B cell (primary cell): ENCODE data around the gene CTNNA3. TPM values are rescaled to one million over a fixed set of nuclear protein-coding genes. Genes with fewer than 3 reads are reported as not detected.

Source experiments
- ATAC-seq: fragments of 200-7000 bp; cut with Tn5 transposase; one replicate; pipeline ENCODE4 v1.10.0; 2021; ENCODE audit warnings: low read depth, mild to moderate bottlenecking, moderate number of reproducible peaks, moderate library complexity
- CTCF ChIA-PET: fragments of 350-600 bp; sonication (Branson Sonifier 250); formaldehyde crosslinking; loops from one replicate; lab custom pipeline; 2021; ENCODE audit warnings: antibody characterized with exemption, inconsistent platforms; lab: Charles Lee
- POLR2A ChIA-PET: fragments of 350-600 bp; sonication (Branson Sonifier 250); formaldehyde crosslinking; loops from one replicate; lab custom pipeline; 2021; ENCODE audit warnings: antibody characterized with exemption; lab: Charles Lee
- DNase-seq: peaks from one replicate; pipeline ENCODE4 v3.0.0; 2013
- H2AFZ ChIP-seq: 2 replicates; pipeline ENCODE4 v1.6.1; 2012; ENCODE audit warnings: mild to moderate bottlenecking, low read depth, low read length; ENCODE audit not compliant: insufficient read depth, poor library complexity, severe bottlenecking
- H3K27ac ChIP-seq, 2 donors: 1 replicate in 1 of 2; 2 replicates in 1 of 2; pipeline ENCODE4 v1.5.1; 2012 to 2013; ENCODE audit warnings: low read length in 2 of 2, mild to moderate bottlenecking in 2 of 2, moderate library complexity in 1 of 2
- H3K27me3 ChIP-seq, 4 experiments: fragments of 200-600 bp in 1 of 4; sonication (generic) in 1 of 4; replicated peaks in 1 of 4; 1 replicate in 2 of 4; 2 replicates in 2 of 4; pipeline versions ENCODE4 v1.6.1 to v1.7.0; 2013 to 2016; ENCODE audit warnings: low read length in 3 of 4, mild to moderate bottlenecking in 2 of 4, mixed read lengths in 1 of 4, moderate library complexity in 1 of 4; ENCODE audit not compliant: insufficient read depth in 4 of 4, control insufficient read depth in 3 of 4; ENCODE audit errors: control extremely low read depth in 1 of 4
- H3K36me3 ChIP-seq, 2 experiments: replicated peaks in 1 of 2; 1 replicate in 1 of 2; 2 replicates in 1 of 2; pipeline versions ENCODE4 v1.6.1 to v1.7.1; 2013; ENCODE audit warnings: low read length in 1 of 2; ENCODE audit not compliant: insufficient read depth in 2 of 2, control insufficient read depth in 1 of 2; ENCODE audit errors: control extremely low read depth in 1 of 2, extremely low read depth in 1 of 2
- H3K4me1 ChIP-seq, 2 donors: fragments of 200-600 bp in 1 of 2; sonication (generic) in 1 of 2; 1 replicate in 1 of 2; 2 replicates in 1 of 2; pipeline versions ENCODE4 v1.5.1 to v1.6.1; 2013 to 2017; ENCODE audit warnings: low read length in 2 of 2; ENCODE audit not compliant: control insufficient read depth in 2 of 2, insufficient read depth in 2 of 2
- H3K4me2 ChIP-seq: replicated peaks from 2 replicates; pipeline ENCODE3; 2012; ENCODE audit warnings: mild to moderate bottlenecking, low read depth, low read length; ENCODE audit not compliant: poor library complexity, severe bottlenecking
- H3K4me3 ChIP-seq, 5 experiments: fragments of 200-600 bp in 1 of 5; sonication (generic) in 1 of 5; 1 replicate in 3 of 5; 2 replicates in 2 of 5; pipeline versions ENCODE4 v1.5.1 to v1.7.0; 2011 to 2016; ENCODE audit warnings: low read length in 4 of 5, mild to moderate bottlenecking in 4 of 5, low read depth in 2 of 5, control low read depth in 1 of 5, moderate library complexity in 1 of 5; ENCODE audit not compliant: insufficient read depth in 1 of 5; ENCODE audit errors: control extremely low read depth in 1 of 5, extremely low read depth in 1 of 5
- H3K79me2 ChIP-seq: fragments of 200-600 bp; sonication (generic); one replicate; pipeline ENCODE4 v1.6.0; 2016; ENCODE audit warnings: low read length; ENCODE audit not compliant: control insufficient read depth, insufficient read depth
- H3K9ac ChIP-seq: fragments of 200-600 bp; sonication (generic); 2 replicates; pipeline ENCODE4 v1.6.1; 2017; ENCODE audit warnings: mild to moderate bottlenecking, low read length, moderate library complexity
- H3K9me3 ChIP-seq, 3 donors: one replicate each; pipeline versions ENCODE4 v1.6.1 to v1.7.1; 2013; ENCODE audit warnings: low read length in 2 of 3; ENCODE audit not compliant: control insufficient read depth in 2 of 3, insufficient read depth in 1 of 3; ENCODE audit errors: control extremely low read depth in 1 of 3
- H4K20me1 ChIP-seq: 2 replicates; pipeline ENCODE4 v1.6.0; 2012; ENCODE audit warnings: mild to moderate bottlenecking, low read length; ENCODE audit not compliant: insufficient read depth, control insufficient read depth, poor library complexity, severe bottlenecking
- H3K27ac Mint-ChIP-seq: one replicate; pipeline ENCODE4 v1.8.0; 2021; ENCODE audit warnings: mixed read lengths
- H3K27me3 Mint-ChIP-seq: one replicate; pipeline ENCODE4 v1.8.0; 2021; ENCODE audit warnings: mixed read lengths
- H3K4me1 Mint-ChIP-seq: one replicate; pipeline ENCODE4 v1.8.0; 2021; ENCODE audit warnings: mixed read lengths
- H3K4me3 Mint-ChIP-seq: one replicate; pipeline ENCODE4 v1.8.0; 2021; ENCODE audit warnings: mixed read lengths
- H3K9me3 Mint-ChIP-seq: one replicate; pipeline ENCODE4 v1.8.0; 2022; ENCODE audit warnings: mixed read lengths; ENCODE audit not compliant: insufficient read depth
- CTCF ChIP-seq: fragments of 200-600 bp; IDR thresholded peaks from one replicate; pipeline ENCODE4 v1.8.0; 2022; ENCODE audit warnings: antibody characterized with exemption, mild to moderate bottlenecking
- EZH2 ChIP-seq: IDR thresholded peaks from 2 replicates; pipeline ENCODE4 v1.6.1; 2012; ENCODE audit warnings: borderline replicate concordance, low read depth, mild to moderate bottlenecking, moderate library complexity, low read length; ENCODE audit not compliant: insufficient read depth, poor library complexity, severe bottlenecking
- WGBS: methylation state at CpG from one replicate; pipeline ENCODE4 v1.1.5; 2013; ENCODE audit warnings: missing lambda C conversion rate; ENCODE audit not compliant: insufficient coverage; 5-methylcytosine and 5-hydroxymethylcytosine counted together
- intact Hi-C: fragments of 100-400 bp; cut with micrococcal nuclease; formaldehyde crosslinking; loops from one replicate; pipeline ENCODE4 v1.10.0; 2022
- polyA plus RNA-seq: library from polyadenylated mRNA; depleted of rRNA; stranded (reverse); fragments of >200 nt; gene quantifications from 2 replicates; pipeline ENCODE4 v1.2.3, GENCODE V29; 2012
- total RNA-seq, 2 donors: library from RNA; stranded (reverse); fragments of 120-200 nt in 1 of 2; gene quantifications; 1 replicate in 1 of 2; 2 replicates in 1 of 2; pipeline versions ENCODE4 v1.2.3 to v1.2.4, GENCODE V29; 2013 to 2022

Gene CTNNA3
- total and polyA plus RNA-seq, 2 donors (not counting 1 experiment from before 2014, with no cell fraction given) = 0.01 TPM; not detected in 1

GRCh38 chr10:66924674-66925345 lies 771.2 kb downstream of the CTNNA3 start:
- H3K4me2 ChIP-seq = no peak overlapping the region
- H3K36me3 ChIP-seq = no peaks in the 10 kb centered on the region
- H3K27ac Mint-ChIP-seq = no peak overlapping the region
- peaks cover 31% of the 10 kb centered on the region for H3K27me3 Mint-ChIP-seq
- no peak for TF ChIP-seq EZH2
- TF ChIP-seq CTCF = no peak
- H3K9me3 ChIP-seq = peaks cover 0 to 3% (median 0%) of the 10 kb centered on the region in 3 donors
- H3K79me2 ChIP-seq = no peaks in the 10 kb centered on the region
- H3K4me3 ChIP-seq = no peak overlapping the region
- no peak overlapping the region for H3K9ac ChIP-seq
- no peak overlapping the region for H3K27ac ChIP-seq
- H3K9me3 Mint-ChIP-seq = no peaks in the 10 kb centered on the region
- H2AFZ ChIP-seq = no peak overlapping the region
- no peak for ATAC-seq
- intact Hi-C loops = no loop called here
- H3K27me3 ChIP-seq = peaks cover 0 to 23% (median 12%) of the 10 kb centered on the region in 4 experiments
- no peaks in the 10 kb centered on the region for H4K20me1 ChIP-seq
- CTCF ChIA-PET = no interaction called here
- no peak overlapping the region for H3K4me3 Mint-ChIP-seq
- POLR2A ChIA-PET = no interaction called here
- peaks cover 3% of the 10 kb centered on the region for H3K4me1 Mint-ChIP-seq
- 20% methylated on average over 1 of the region's 10 CpGs for WGBS
- H3K4me1 ChIP-seq = peaks cover 0 to 5% of the 10 kb centered on the region in 2 donors
- DNase-seq = no peak

GRCh38 chr10:66919248-66919647 lies 776.7 kb downstream of the CTNNA3 start:
- Histone ChIP-seq H3K4me3 (no peak overlapping the region), H3K79me2 (no peaks in the 10 kb centered on the region), H3K36me3 (no peaks in the 10 kb centered on the region), H4K20me1 (no peaks in the 10 kb centered on the region), H3K9me3 (no peaks in the 10 kb centered on the region), H3K4me1 (no peaks in the 10 kb centered on the region), H2AFZ (no peak overlapping the region), H3K9ac (no peak overlapping the region), H3K27ac (no peak overlapping the region), H3K27me3 (no peaks in the 10 kb centered on the region), H3K4me2 (no peak overlapping the region)
- CTCF ChIA-PET = no interaction called here
- Mint-ChIP-seq H3K9me3 (no peaks in the 10 kb centered on the region), H3K27ac (no peak overlapping the region), H3K4me1 (no peaks in the 10 kb centered on the region), H3K27me3 (no peaks in the 10 kb centered on the region), H3K4me3 (no peak overlapping the region)
- POLR2A ChIA-PET = no interaction called here
- TF ChIP-seq CTCF (no peak), EZH2 (no peak)
- ATAC-seq = no peak
- intact Hi-C loops = no loop called here
- WGBS = 100% methylated on average over 1 of the region's 2 CpGs
- no peak for DNase-seq
